Lung (tissue), 12 donors: Measurements from ENCODE around the gene PPIL3. TPM values are rescaled to one million over a fixed set of nuclear protein-coding genes. Genes with fewer than 3 reads are reported as not detected.

Experiments used
- ATAC-seq: fragments of 200-7000 bp; cut with Tn5 transposase; one replicate; pipeline ENCODE4 v1.9.1; 2020; ENCODE audit warnings: moderate number of reproducible peaks; ENCODE audit not compliant: insufficient read depth, low FRiP score
- DNase-seq, 3 donors: peaks; one replicate each; pipeline ENCODE4 v3.0.0-alpha.2; 2013 to 2017
- H3K27ac ChIP-seq, 2 donors: one replicate each; pipeline ENCODE4 v1.5.1; 2013; ENCODE audit warnings: mild to moderate bottlenecking in 2 of 2, moderate library complexity in 2 of 2, control low read depth in 1 of 2, inconsistent platforms in 1 of 2, low read depth in 1 of 2, low read length in 1 of 2
- H3K27me3 ChIP-seq, 3 donors: one replicate each; pipeline ENCODE4 v1.5.1; 2013; ENCODE audit warnings: low read length in 2 of 3; ENCODE audit not compliant: control insufficient read depth in 3 of 3, insufficient read depth in 3 of 3
- H3K36me3 ChIP-seq, 4 donors: one replicate each; pipeline ENCODE4 v1.5.1; 2013; ENCODE audit warnings: low read length in 4 of 4, mild to moderate bottlenecking in 1 of 4, moderate library complexity in 1 of 4; ENCODE audit not compliant: control insufficient read depth in 4 of 4, insufficient read depth in 4 of 4
- H3K4me1 ChIP-seq, 5 donors: one replicate each; pipeline ENCODE4 v1.5.1; 2013; ENCODE audit warnings: low read length in 5 of 5, mild to moderate bottlenecking in 2 of 5, moderate library complexity in 1 of 5; ENCODE audit not compliant: control insufficient read depth in 5 of 5, insufficient read depth in 5 of 5
- H3K4me3 ChIP-seq: one replicate; pipeline ENCODE4 v1.5.1; 2013; ENCODE audit warnings: mild to moderate bottlenecking, control low read depth, moderate library complexity
- H3K9ac ChIP-seq, 2 donors: one replicate each; pipeline ENCODE4 v1.5.1; 2013; ENCODE audit warnings: low read length in 2 of 2, control low read depth in 1 of 2; ENCODE audit not compliant: insufficient read depth in 1 of 2
- H3K9me3 ChIP-seq, 4 donors: one replicate each; pipeline ENCODE4 v1.5.1; 2013; ENCODE audit warnings: low read length in 3 of 4, mild to moderate bottlenecking in 1 of 4, moderate library complexity in 1 of 4; ENCODE audit not compliant: control insufficient read depth in 4 of 4, insufficient read depth in 3 of 4
- CTCF ChIP-seq: IDR thresholded peaks from 2 replicates; pipeline ENCODE4 v1.5.1; 2012; ENCODE audit warnings: mild to moderate bottlenecking; ENCODE audit errors: control extremely low read depth, extremely low read depth
- WGBS, 2 donors: extraction: QIAGEN DNeasy Blood & Tissue Kit; methylation state at CpG; one replicate each; pipeline ENCODE4 v1.1.7; 2013; 5-methylcytosine and 5-hydroxymethylcytosine counted together
- polyA plus RNA-seq, 2 donors: library from polyadenylated mRNA; stranded (reverse); fragments of 200-250 nt; gene quantifications; one replicate each; pipeline ENCODE4 v1.2.1, GENCODE V29; 2013
- total RNA-seq, 2 donors: library from RNA; depleted of rRNA in 1 of 2; stranded (reverse); fragments of >200 nt in 1 of 2; gene quantifications; one replicate each; pipeline ENCODE4 v1.2.1, GENCODE V29; 2014 to 2021
- donor health status: control.
- donor health status: control.
- donor health status: Bipolar disorder and iron deficiency.
- donor health status: healthy.
- donor health status: DM: yes; HTN: yes; CAD: no.

Gene PPIL3
- total and polyA plus RNA-seq, 4 donors, result 8.6 to 81.1 (median 26.0) TPM

- no peak for TF ChIP-seq CTCF
These were observed 21.1 kb upstream of the PPIL3 start for GRCh38 chr2:200909958-200910357.

GRCh38 chr2:200905618-200906296 lies 16.9 kb upstream of the PPIL3 start:
- H3K36me3 ChIP-seq, result peaks cover 3 to 22% (median 13%) of the 10 kb centered on the region in 4 donors
- peak; percentile 68 for TF ChIP-seq CTCF
- DNase-seq (peak; percentile 69 to 76 (median 72)), ATAC-seq (peak; percentile 76)
- H3K9me3 ChIP-seq, result no peaks in the 10 kb centered on the region
- H3K27me3 ChIP-seq, result no peaks in the 10 kb centered on the region
- no peak overlapping the region for H3K4me3 ChIP-seq
- peaks cover 0 to 3% (median 0%) of the 10 kb centered on the region in 5 donors for H3K4me1 ChIP-seq
- H3K9ac ChIP-seq, result no peak overlapping the region
- WGBS, 2 donors, result 53 to 56% methylated on average over 2 of the region's 2 CpGs
- no peak overlapping the region for H3K27ac ChIP-seq

More at GRCh38 chr2:200909958-200910357, 21.1 kb upstream of the PPIL3 start:
- H3K9ac ChIP-seq, result no peak overlapping the region
- H3K27ac ChIP-seq, result no peak overlapping the region
- ATAC-seq, result no peak
- DNase-seq, result no peak
- H3K4me3 ChIP-seq, result no peak overlapping the region
- peaks cover 10 to 32% (median 18%) of the 10 kb centered on the region in 4 donors for H3K36me3 ChIP-seq
- no peaks in the 10 kb centered on the region for H3K9me3 ChIP-seq
- no peaks in the 10 kb centered on the region for H3K4me1 ChIP-seq
- WGBS, 2 donors, result 94 to 96% methylated on average over 4 of the region's 4 CpGs
- no peaks in the 10 kb centered on the region for H3K27me3 ChIP-seq

GRCh38 chr2:200901459-200902072 lies 12.7 kb upstream of the PPIL3 start:
- H3K4me1 ChIP-seq, result peaks cover 0 to 3% (median 0%) of the 10 kb centered on the region in 5 donors
- no peak overlapping the region for H3K27ac ChIP-seq
- no peaks in the 10 kb centered on the region for H3K9me3 ChIP-seq
- TF ChIP-seq CTCF, result peak; percentile 79
- no peak overlapping the region for H3K4me3 ChIP-seq
- peaks cover 11 to 47% (median 30%) of the 10 kb centered on the region in 4 donors for H3K36me3 ChIP-seq
- H3K9ac ChIP-seq, result no peak overlapping the region
- 4 to 12% methylated on average over 4 of the region's 4 CpGs for WGBS, 2 donors
- H3K27me3 ChIP-seq, result no peaks in the 10 kb centered on the region
- ATAC-seq (peak; percentile 94), DNase-seq (peak; percentile 71 to 84 (median 80))
